ENCODE data around the gene FUBP3. TPM values are rescaled to one million over a fixed set of nuclear protein-coding genes. Genes with fewer than 3 reads are reported as not detected.

FUBP3 gene
- total and polyA plus RNA-seq, 2 experiments from 2014 or later = 42.5 to 74.8 TPM

- TF ChIP-seq, protein P1, sequence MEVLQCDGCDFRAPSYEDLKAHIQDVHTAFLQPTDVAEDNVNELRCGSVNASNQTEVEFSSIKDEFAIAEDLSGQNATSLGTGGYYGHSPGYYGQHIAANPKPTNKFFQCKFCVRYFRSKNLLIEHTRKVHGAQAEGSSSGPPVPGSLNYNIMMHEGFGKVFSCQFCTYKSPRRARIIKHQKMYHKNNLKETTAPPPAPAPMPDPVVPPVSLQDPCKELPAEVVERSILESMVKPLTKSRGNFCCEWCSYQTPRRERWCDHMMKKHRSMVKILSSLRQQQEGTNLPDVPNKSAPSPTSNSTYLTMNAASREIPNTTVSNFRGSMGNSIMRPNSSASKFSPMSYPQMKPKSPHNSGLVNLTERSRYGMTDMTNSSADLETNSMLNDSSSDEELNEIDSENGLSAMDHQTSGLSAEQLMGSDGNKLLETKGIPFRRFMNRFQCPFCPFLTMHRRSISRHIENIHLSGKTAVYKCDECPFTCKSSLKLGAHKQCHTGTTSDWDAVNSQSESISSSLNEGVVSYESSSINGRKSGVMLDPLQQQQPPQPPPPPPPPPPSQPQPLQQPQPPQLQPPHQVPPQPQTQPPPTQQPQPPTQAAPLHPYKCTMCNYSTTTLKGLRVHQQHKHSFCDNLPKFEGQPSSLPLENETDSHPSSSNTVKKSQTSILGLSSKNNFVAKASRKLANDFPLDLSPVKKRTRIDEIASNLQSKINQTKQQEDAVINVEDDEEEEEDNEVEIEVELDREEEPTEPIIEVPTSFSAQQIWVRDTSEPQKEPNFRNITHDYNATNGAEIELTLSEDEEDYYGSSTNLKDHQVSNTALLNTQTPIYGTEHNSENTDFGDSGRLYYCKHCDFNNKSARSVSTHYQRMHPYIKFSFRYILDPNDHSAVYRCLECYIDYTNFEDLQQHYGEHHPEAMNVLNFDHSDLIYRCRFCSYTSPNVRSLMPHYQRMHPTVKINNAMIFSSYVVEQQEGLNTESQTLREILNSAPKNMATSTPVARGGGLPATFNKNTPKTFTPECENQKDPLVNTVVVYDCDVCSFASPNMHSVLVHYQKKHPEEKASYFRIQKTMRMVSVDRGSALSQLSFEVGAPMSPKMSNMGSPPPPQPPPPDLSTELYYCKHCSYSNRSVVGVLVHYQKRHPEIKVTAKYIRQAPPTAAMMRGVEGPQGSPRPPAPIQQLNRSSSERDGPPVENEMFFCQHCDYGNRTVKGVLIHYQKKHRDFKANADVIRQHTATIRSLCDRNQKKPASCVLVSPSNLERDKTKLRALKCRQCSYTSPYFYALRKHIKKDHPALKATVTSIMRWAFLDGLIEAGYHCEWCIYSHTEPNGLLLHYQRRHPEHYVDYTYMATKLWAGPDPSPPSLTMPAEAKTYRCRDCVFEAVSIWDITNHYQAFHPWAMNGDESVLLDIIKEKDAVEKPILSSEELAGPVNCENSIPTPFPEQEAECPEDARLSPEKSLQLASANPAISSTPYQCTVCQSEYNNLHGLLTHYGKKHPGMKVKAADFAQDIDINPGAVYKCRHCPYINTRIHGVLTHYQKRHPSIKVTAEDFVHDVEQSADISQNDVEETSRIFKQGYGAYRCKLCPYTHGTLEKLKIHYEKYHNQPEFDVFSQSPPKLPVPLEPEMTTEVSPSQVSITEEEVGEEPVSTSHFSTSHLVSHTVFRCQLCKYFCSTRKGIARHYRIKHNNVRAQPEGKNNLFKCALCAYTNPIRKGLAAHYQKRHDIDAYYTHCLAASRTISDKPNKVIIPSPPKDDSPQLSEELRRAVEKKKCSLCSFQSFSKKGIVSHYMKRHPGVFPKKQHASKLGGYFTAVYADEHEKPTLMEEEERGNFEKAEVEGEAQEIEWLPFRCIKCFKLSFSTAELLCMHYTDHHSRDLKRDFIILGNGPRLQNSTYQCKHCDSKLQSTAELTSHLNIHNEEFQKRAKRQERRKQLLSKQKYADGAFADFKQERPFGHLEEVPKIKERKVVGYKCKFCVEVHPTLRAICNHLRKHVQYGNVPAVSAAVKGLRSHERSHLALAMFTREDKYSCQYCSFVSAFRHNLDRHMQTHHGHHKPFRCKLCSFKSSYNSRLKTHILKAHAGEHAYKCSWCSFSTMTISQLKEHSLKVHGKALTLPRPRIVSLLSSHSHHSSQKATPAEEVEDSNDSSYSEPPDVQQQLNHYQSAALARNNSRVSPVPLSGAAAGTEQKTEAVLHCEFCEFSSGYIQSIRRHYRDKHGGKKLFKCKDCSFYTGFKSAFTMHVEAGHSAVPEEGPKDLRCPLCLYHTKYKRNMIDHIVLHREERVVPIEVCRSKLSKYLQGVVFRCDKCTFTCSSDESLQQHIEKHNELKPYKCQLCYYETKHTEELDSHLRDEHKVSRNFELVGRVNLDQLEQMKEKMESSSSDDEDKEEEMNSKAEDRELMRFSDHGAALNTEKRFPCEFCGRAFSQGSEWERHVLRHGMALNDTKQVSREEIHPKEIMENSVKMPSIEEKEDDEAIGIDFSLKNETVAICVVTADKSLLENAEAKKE (CRISPR knock-in tag; IDR thresholded peaks at IDR 0.05) = no peak
- no peak for TF ChIP-seq POLR2AphosphoS5 (IDR thresholded peaks at IDR 0.05; ENCODE audit: low read depth)
Observed at GRCh38 chr9:130579738-130580463, 524 bp downstream of the FUBP3 start (continued).

DNA sequence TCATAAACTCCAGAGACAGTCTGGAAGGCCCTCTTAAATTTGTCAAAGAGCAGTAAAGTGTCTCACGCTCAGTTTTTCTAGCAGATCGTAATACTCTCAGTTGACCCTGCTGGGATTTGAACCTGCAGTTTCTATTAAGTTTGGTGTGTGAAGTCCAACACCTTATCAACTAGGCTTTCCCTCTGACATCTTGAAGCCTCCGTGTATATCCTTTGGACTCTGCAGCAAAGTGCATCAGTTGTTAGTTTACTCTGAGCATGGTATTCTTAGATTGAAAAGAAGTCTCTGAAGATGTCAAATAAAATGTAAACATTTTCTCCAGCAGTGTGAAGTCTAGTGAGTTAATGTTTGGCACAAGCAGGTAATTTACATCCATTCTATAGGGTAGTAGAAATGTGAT is 2.4 kb downstream of the FUBP3 start:
- Histone ChIP-seq H3K27me3 (ENCODE audit: insufficient read depth) (no peaks in the 10 kb centered on the region), H3K4me1 (ENCODE audit: insufficient read depth) (peaks cover 7% of the 10 kb centered on the region), H4K20me1 (replicated peaks; ENCODE audit: insufficient read depth) (peaks cover 36% of the 10 kb centered on the region), H3K4me2 (no peak overlapping the region), H3F3A (replicated peaks; ENCODE audit: low read depth) (no peaks in the 10 kb centered on the region), H2AFZ (no peak overlapping the region), H3K9me2 (ENCODE audit: insufficient read depth) (no peaks in the 10 kb centered on the region), H3K4me3 (no peak overlapping the region), H3K36me3 (ENCODE audit: insufficient read depth) (no peaks in the 10 kb centered on the region), H3K79me2 (replicated peaks; ENCODE audit: insufficient read depth) (peaks cover 79% of the 10 kb centered on the region), H3K27ac (ENCODE audit: low read depth) (no peak overlapping the region)
- no peak overlapping the region for H3K4me3 Mint-ChIP-seq
- H3K36me3 Mint-ChIP-seq (ENCODE audit: low read depth) = peaks cover 15% of the 10 kb centered on the region
- no peak for ATAC-seq
- H3K27ac Mint-ChIP-seq = no peak overlapping the region
- DNase-seq (ENCODE audit: low spot score) = no peak
- peaks cover 16% of the 10 kb centered on the region for H3K4me1 Mint-ChIP-seq
- H3K9me3 Mint-ChIP-seq = no peaks in the 10 kb centered on the region
- H3K27me3 Mint-ChIP-seq (ENCODE audit: insufficient read depth, low read depth, poor library complexity) = peaks cover 3% of the 10 kb centered on the region
- TF ChIP-seq CREB1 (CRISPR knock-in tag; IDR thresholded peaks at IDR 0.05; ENCODE audit: low read depth) (no peak), STAT1 (IDR thresholded peaks at IDR 0.05; ENCODE audit: unreplicated experiment) (no peak), EZH2phosphoT487 (IDR thresholded peaks at IDR 0.05; ENCODE audit: unreplicated experiment) (no peak), JUNB (IDR thresholded peaks at IDR 0.05; ENCODE audit: unreplicated experiment) (no peak), ZNF114 (CRISPR knock-in tag; IDR thresholded peaks at IDR 0.05) (no peak), ZNF331 (CRISPR knock-in tag; IDR thresholded peaks at IDR 0.05; ENCODE audit: low read depth) (no peak), NANOG (IDR thresholded peaks at IDR 0.05; ENCODE audit: borderline replicate concordance) (no peak), EZH2 (IDR thresholded peaks at IDR 0.05; ENCODE audit: low read depth, unreplicated experiment) (no peak), POLR2AphosphoS5 (IDR thresholded peaks at IDR 0.05; ENCODE audit: low read depth) (no peak)
- TF ChIP-seq, protein P2, sequence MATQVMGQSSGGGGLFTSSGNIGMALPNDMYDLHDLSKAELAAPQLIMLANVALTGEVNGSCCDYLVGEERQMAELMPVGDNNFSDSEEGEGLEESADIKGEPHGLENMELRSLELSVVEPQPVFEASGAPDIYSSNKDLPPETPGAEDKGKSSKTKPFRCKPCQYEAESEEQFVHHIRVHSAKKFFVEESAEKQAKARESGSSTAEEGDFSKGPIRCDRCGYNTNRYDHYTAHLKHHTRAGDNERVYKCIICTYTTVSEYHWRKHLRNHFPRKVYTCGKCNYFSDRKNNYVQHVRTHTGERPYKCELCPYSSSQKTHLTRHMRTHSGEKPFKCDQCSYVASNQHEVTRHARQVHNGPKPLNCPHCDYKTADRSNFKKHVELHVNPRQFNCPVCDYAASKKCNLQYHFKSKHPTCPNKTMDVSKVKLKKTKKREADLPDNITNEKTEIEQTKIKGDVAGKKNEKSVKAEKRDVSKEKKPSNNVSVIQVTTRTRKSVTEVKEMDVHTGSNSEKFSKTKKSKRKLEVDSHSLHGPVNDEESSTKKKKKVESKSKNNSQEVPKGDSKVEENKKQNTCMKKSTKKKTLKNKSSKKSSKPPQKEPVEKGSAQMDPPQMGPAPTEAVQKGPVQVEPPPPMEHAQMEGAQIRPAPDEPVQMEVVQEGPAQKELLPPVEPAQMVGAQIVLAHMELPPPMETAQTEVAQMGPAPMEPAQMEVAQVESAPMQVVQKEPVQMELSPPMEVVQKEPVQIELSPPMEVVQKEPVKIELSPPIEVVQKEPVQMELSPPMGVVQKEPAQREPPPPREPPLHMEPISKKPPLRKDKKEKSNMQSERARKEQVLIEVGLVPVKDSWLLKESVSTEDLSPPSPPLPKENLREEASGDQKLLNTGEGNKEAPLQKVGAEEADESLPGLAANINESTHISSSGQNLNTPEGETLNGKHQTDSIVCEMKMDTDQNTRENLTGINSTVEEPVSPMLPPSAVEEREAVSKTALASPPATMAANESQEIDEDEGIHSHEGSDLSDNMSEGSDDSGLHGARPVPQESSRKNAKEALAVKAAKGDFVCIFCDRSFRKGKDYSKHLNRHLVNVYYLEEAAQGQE (IDR thresholded peaks at IDR 0.05; ENCODE audit: unreplicated experiment) = no peak
- TF ChIP-seq, protein P3, sequence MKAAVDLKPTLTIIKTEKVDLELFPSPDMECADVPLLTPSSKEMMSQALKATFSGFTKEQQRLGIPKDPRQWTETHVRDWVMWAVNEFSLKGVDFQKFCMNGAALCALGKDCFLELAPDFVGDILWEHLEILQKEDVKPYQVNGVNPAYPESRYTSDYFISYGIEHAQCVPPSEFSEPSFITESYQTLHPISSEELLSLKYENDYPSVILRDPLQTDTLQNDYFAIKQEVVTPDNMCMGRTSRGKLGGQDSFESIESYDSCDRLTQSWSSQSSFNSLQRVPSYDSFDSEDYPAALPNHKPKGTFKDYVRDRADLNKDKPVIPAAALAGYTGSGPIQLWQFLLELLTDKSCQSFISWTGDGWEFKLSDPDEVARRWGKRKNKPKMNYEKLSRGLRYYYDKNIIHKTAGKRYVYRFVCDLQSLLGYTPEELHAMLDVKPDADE (IDR thresholded peaks at IDR 0.05) = no peak
- TF ChIP-seq, protein P4, sequence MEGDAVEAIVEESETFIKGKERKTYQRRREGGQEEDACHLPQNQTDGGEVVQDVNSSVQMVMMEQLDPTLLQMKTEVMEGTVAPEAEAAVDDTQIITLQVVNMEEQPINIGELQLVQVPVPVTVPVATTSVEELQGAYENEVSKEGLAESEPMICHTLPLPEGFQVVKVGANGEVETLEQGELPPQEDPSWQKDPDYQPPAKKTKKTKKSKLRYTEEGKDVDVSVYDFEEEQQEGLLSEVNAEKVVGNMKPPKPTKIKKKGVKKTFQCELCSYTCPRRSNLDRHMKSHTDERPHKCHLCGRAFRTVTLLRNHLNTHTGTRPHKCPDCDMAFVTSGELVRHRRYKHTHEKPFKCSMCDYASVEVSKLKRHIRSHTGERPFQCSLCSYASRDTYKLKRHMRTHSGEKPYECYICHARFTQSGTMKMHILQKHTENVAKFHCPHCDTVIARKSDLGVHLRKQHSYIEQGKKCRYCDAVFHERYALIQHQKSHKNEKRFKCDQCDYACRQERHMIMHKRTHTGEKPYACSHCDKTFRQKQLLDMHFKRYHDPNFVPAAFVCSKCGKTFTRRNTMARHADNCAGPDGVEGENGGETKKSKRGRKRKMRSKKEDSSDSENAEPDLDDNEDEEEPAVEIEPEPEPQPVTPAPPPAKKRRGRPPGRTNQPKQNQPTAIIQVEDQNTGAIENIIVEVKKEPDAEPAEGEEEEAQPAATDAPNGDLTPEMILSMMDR (conservative IDR thresholded peaks at IDR 0.05; ENCODE audit: low read depth in 2 of 2) = no peak
